GM21423 (cell line): ENCODE results near the gene OR4D2.

Experiments
- ATAC-seq: cut with Tn5 transposase; IDR thresholded peaks from one replicate; pipeline ENCODE4 v1.9.1; 2021; ENCODE audit warnings: mild to moderate bottlenecking, moderate library complexity; ENCODE audit not compliant: unreplicated experiment

Gene OR4D2

GRCh38 chr17:58172369-58173071 lies 5.7 kb downstream of the OR4D2 start:
- no peak for ATAC-seq

GRCh38 chr17:58174871-58175270 lies 8.1 kb downstream of the OR4D2 start:
- ATAC-seq: no peak

- ATAC-seq: no peak
These were observed 9.4 kb downstream of the OR4D2 start for GRCh38 chr17:58176200-58176599.

- ATAC-seq: no peak
These were observed 15.0 kb downstream of the OR4D2 start for GRCh38 chr17:58181796-58182195.

- ATAC-seq: no peak
These were observed 16.7 kb downstream of the OR4D2 start for GRCh38 chr17:58183514-58183913.

- ATAC-seq: no peak
These were observed 17.7 kb downstream of the OR4D2 start for GRCh38 chr17:58184308-58184985.

- no peak for ATAC-seq
These were observed 18.4 kb downstream of the OR4D2 start for GRCh38 chr17:58184986-58185761.

GRCh38 chr17:58186591-58186990 lies 19.8 kb downstream of the OR4D2 start:
- ATAC-seq: no peak

GRCh38 chr17:58187063-58187462 lies 20.3 kb downstream of the OR4D2 start:
- ATAC-seq: no peak

GRCh38 chr17:58187675-58188074 lies 20.9 kb downstream of the OR4D2 start:
- no peak for ATAC-seq

GRCh38 chr17:58189436-58190146 lies 22.8 kb downstream of the OR4D2 start:
- ATAC-seq: no peak

- no peak for ATAC-seq
These were observed 24.6 kb downstream of the OR4D2 start for GRCh38 chr17:58191241-58191896.

- ATAC-seq: no peak
These were observed 25.8 kb downstream of the OR4D2 start, which contains the start of gene EPX for GRCh38 chr17:58192612-58193011. TSS of gene EPX (plus strand) at chr17:58192726. CDS start at chr17:58192847, 121 bp downstream.

- ATAC-seq: no peak
These were observed 27.0 kb downstream of the OR4D2 start for GRCh38 chr17:58193641-58194255.

- ATAC-seq: no peak
These were observed 28.8 kb downstream of the OR4D2 start for GRCh38 chr17:58195518-58196123.

- no peak for ATAC-seq
These were observed 29.8 kb downstream of the OR4D2 start for GRCh38 chr17:58196610-58197009.

GRCh38 chr17:58200024-58200633 lies 33.3 kb downstream of the OR4D2 start:
- no peak for ATAC-seq

GRCh38 chr17:58202859-58203258 lies 36.1 kb downstream of the OR4D2 start:
- ATAC-seq: no peak

GRCh38 chr17:58204796-58205195 lies 38.0 kb downstream of the OR4D2 start:
- ATAC-seq: no peak
